Activated CD8-positive, alpha-beta memory T cell treated with anti-CD3 and anti-CD28 coated beads, Interleukin-2, amount 50 U/mL, for 1 hour (primary cell): ENCODE measurements around the gene SNX17.
A peak's percentile ranks its signal among the peaks of the same experiment; 100 is the strongest.
"Not testable (repeated sequence)": the region's sequence is repeated elsewhere in the genome, so short reads cannot be mapped to it uniquely, and the experiment has no call there.

ENCODE experiments used
- DNase-seq: peaks from one replicate; pipeline ENCODE4 v3.0.0-alpha.2; 2020; ENCODE audit errors: extremely low read depth

The SNX17 gene

DNA sequence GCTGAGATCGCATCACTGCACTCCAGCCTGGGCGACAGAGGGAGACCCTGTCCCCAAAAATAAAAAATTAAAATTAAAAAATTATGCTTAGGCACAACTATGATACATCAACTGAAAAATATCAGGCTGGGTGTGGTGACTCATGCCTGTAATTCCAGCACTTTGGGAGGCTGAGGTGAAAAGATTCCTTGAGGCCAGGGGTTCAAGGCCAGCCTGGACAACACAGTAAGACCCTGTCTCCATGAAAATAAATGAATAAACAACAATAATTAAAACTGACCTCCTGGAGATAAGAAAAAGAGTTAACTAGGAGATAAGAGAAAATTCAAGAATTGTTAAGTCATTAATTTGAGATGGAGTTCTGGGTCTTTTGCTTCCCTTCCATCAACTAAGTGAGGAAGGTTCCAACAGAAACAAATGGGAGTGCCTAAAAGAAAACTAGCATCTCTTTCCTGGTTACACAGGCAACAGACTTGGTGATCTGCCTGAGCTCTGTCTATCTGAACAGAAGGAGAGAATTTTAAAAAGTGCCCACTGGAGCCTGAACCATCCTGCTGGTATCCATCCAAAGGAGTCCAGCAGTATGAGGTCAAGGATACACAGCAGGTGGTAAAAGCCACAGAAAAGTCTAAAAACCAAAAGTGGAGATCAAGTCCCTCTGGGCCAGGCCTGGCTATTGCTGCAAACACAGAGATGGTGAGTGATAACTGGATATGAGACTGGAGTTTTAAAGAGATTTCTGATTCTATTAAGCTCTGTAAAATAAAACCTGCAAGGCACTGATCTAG is 30.1 kb downstream of the SNX17 start:
- no peak for DNase-seq

DNA sequence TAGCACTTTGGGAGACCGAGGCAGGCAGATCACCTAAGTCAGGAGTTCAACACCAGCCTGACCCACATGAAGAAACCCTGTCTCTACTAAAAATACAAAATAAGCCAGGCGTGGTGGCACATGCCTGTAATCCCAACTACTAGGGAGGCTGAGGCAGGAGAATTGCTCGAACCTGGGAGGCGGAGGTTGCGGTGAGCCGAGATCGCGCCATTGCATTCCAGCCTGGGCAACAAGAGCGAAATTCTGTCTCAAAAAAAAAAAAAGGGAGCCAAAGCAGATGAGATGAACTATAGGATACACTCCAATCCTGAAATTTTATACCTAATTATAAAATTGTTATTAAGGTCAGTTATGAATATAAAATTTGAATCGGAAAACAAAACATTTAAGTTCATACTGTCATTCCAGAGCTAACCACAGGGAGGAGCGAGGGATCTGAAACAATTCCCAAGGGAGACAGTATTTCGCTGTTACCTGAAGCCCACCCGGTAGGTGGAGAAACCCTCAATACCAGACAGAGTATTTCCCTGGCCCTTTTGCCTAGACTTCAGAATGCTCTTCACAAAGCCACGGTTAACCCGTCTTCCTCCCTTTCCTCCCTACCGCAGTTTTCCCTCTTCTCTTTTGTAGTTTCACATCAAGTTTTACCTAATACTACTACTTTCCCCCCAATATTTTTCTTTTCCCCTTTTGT is 37.5 kb downstream of the SNX17 start:
- no peak for DNase-seq

DNA sequence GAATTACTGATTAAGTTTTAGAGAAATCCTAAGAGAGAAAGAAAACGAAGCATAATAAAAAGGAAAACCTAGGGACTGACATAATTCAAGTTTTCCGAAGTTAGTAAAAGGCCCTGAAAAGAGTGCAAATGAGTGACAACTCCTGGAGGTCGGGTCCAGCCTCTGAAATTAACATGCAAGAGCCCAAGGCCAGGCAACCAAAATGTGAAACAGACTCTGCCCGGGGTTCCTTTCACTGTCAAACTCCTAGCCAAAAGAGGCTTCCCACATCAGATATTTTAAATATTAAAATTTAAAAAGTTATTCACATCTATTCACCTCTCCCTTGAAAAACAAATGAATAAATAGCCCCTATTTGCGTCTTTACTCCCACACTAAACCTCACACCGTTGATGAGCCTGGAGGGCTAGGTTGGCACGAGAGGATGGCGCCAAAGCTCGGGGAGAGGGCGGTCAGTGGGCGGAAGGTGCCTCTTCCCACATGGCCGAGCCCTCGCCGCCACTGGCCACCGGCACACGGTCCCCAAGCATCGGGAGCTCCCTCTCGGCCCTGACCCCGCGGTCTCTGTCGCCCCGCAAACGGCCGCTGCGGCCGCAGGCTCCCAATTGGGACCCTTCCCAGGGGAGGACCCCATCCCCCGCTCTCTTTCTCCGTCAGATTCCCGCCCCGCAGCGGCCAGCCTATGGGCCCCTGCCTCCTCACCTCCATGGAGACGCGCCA is 38.3 kb downstream of the SNX17 start:
- DNase-seq, result no peak

DNA sequence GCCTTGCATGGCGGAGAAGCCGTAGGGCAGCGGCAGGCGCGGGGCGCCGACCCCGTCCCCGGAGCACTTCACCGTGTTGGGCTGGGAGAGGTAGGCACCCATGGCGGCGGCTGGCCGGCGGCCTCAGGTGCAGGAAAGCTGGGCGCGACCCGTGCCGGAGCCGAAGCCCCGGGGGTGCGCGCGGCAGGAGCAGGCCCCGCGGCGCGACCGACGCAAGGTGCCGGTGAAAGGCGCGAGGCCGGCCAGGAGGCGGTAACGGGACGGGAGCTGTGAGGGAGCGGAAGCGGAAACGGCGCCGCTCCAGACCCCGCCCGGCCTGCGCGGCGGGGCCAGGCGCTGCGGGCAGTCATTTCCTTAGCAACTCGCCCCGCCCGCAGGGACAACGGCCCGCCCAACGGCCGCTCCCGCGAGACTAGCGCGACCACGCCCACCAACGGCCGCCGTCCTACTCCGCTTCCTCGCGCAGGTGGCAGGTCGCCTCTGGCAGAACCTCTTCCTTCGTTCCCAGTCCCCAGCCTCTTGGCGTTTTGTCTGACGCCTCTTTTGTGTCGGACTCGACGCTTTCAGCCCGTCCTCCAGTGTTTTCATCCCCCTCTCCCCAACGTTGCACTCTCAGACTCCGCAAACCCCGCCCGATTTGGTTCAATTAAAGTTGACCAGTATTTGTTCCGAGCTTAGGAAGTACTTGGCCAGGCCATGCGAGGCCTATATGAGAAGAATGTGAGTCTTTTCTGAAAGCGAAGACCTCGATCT is 39.1 kb downstream of the SNX17 start, which contains the start of gene PPM1G:
TSS of gene PPM1G (minus strand) at position 271 of the 753 bp plus-strand sequence. CDS start at position 102, 169 bp downstream.
- DNase-seq, result peak; percentile 78

DNA sequence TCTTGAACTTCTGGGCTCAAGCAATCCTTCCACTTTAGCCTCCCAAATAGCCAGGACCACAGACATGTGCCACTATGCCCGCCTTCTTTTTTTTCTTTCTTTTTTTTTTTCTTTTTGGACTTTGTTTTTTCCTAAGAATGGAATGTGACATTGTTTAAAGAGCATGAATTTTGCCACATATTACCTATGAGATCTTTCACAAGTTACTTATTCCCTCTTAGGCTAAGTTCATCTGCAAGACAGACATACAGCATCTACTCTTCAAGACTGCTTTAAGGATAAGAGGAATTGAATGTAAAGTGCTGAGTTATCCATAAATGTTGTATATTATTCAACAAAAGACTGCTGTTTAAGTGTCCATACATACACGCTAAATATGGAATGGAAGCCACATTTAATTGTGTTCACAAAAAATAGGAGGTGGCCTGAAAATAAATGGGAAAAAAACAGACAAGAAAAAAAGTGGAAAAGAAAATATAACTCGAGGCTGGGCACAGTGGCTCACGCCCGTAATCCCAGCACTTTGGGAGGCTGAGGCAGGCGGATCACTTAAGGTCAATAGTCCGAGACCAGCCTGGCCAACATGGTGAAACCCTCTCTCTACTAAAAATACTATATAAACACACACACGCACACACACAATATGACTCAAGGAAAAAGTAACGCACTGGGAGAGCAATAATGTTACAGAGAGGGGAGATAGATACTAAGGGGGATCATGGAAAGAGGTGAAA is 42.2 kb downstream of the SNX17 start:
- DNase-seq, result no peak

DNA sequence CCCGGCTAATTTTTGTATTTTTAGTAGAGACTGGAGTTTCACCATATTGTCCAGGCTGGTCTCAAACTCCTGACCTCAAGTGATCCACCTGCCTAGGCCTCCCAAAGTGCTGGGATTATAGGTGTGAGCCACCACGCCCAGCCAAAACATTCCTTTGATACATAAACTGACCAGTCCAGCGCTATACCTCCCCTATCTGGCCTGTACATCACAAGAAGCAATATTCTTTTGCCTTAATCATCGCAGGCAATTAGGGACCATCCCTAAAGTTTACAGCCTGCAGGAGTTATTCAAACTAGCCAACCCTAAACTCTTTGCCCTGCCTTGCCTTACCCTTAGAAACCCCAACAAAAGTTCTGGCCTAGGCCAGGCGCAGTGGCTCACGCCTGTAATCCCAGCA is 45.7 kb downstream of the SNX17 start:
- no peak for DNase-seq

DNA sequence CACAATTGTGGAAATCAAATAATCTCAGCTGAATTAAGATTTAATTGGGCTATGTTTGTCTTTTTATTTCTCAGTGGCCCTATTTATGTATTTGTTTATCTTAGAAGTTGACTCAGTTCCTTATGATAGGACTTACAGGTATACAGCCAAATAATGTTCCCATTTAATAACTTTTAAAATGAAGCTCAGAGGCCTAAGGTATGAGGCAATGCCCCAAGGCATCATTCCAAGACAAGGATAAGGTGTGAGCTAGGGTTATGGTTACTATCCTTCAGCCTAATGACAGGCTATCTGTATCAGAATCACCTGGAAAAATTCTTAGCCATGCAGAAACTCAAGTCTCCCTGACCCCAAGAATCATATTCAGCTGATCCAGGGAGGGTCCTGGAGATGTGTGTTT is 50.6 kb downstream of the SNX17 start:
- DNase-seq, result no peak

DNA sequence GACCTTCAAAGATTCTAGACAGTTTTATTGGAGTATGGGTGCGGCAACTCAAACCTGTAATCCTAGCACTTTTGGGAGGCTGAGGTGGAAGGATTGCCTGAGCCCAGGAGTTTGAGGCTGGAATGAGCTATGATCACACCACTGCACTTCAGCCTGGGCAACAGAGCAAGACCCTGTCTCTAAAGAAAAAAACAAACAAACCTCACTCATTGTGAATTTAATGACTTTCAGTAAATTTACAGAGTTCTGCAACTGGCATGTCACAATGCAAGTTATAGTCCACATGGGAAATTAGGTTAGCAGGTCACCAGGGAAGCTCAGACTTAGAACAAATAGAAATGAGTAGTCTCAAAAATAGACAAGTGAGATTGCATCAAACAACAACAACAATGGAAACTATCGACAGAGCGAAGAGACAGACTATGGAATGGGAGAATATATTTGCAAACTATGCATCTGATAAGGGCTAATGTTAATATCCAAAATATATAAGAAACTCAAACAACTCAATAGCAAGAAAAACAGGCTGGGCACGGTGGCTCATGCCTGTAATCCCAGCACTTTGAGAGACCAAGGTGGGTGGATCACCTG is 51.3 kb downstream of the SNX17 start:
- DNase-seq, result no peak

DNA sequence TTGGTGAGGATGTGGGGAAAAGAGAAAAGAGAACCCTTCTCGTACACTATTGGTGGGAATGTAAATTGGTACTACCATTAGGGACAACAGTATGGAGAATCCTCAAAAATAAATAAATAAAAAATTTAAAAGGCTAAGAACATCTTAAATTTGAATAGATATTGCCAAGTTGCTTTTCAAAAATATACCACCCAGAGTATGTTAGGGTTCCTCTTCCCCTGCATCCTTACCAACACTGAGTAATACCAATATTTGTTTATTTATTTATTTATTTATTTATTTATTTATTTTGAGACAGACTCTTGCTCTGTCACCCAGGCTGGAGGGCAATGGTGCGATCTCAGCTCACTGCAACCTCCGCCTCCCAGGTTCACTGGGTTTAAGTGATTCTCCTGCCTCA is 52.5 kb downstream of the SNX17 start:
- DNase-seq, result no peak

DNA sequence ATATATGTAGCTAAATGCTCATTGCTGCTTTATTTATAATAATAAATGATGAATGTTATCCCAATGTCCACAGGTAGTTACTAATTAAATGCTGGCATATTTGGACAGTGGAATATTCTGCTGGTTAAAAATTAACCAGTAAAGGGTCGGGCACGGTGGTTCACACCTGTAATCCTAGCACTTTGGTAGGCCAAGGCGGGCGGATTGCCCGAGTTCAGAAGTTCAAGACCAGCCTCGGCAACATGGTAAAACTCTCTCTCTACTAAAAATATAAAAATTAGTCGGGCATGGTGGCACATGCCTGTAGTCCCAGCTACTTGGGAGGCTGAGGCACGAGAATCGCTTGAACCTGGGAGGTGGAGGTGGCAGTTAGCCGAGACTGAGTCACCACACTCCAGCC is 54.6 kb downstream of the SNX17 start:
- not testable (repeated sequence) for DNase-seq
